HG03342 (cell line): ENCODE measurements around the gene MRPL57.
"Not testable (repeated sequence)": the region's sequence is repeated elsewhere in the genome, so short reads cannot be mapped to it uniquely, and the experiment has no call there.

Experiments used
- ATAC-seq: cut with Tn5 transposase; IDR thresholded peaks from one replicate; pipeline ENCODE4 v1.9.1; 2021; ENCODE audit warnings: mild to moderate bottlenecking, moderate library complexity; ENCODE audit not compliant: unreplicated experiment

MRPL57 gene

GRCh38 chr13:21186410-21186809 lies 10.0 kb downstream of the MRPL57 start:
- not testable (repeated sequence) for ATAC-seq

- ATAC-seq, result not testable (repeated sequence)
These were observed 18.3 kb downstream of the MRPL57 start for GRCh38 chr13:21194756-21195155.

- ATAC-seq, result not testable (repeated sequence)
These were observed 21.3 kb downstream of the MRPL57 start for GRCh38 chr13:21197606-21198225.

DNA sequence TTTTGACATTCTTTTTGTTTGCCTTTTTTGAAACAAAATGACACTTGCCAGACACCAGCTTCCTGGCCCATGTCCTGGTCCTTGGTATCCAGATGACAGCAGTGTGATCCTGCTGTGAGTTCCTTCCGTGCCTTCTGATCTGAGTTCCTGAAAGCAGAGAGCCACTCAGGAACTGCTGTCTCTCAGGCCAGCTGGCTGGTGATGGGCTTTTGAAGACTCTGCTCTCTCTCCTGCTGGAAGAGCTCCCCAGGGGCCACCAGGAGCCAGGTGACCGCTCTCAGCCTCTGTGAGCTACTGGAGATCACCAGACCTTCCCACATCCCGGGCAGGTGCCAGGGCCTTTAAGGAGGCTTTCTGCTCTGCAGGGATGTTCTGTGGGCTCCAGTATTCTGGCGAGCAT lies 21.9 kb downstream of the MRPL57 start:
- not testable (repeated sequence) for ATAC-seq

- not testable (repeated sequence) for ATAC-seq
These were observed 25.2 kb downstream of the MRPL57 start for GRCh38 chr13:21201456-21202190.

DNA sequence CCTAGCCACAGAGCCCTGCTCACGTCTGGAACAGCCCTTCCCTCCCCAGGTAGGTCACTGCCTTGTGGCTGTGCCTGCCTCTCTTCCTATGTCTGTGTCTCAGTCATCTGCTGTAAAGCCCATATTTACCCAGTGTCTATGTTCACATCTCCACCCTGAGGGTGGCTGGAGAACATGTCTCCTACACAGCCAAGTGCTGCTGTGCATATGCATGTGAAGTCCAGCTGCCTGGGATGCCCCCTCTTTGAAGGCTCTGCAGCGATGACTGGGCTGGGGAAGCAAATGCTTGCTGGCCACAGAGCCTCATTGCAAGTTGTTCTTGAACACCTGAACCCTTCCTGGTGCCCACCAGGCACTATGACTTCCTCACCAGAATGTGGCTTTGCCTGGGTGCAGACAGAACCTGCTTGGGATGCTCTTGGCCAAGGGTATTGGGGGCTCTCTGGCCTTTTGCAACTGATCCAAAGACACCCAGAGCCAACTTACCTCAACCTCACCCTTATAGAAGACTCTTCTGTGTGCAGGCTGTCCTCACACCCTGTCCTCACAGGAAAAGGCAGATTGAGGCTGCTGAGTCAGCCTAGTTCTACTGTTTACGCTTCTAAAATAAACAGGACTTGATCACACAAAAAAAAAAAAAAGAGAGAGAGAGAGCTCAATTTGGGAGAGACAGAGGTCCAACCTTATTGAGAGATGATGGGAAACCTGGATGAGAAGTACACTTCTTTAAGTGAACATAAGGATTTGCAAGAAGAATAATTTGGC lies 26.5 kb downstream of the MRPL57 start:
- no peak for ATAC-seq

GRCh38 chr13:21208652-21209154 lies 32.2 kb downstream of the MRPL57 start:
- ATAC-seq, result no peak

- no peak for ATAC-seq
These were observed 35.8 kb downstream of the MRPL57 start for GRCh38 chr13:21212138-21212775.

- not testable (repeated sequence) for ATAC-seq
These were observed 39.0 kb downstream of the MRPL57 start for GRCh38 chr13:21215419-21215818.

DNA sequence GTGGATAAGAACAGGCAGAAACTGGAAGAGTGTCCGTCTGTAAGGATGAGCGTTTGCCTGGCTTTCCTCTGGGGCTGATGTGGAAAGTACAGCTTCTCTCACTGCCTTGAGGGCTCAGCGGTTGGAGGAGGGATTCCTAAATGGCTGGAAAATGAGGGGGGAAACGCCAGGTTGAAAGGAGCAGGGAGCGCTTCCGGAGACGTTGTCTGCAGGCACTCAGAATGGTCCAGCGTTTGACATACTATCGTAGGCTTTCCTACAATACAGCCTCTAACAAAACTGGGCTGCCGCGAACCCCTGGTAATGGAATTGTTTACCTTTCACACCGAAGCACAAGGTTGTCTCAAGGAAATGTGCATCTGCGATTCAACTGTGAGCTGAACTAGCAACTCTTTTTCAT lies 39.9 kb downstream of the MRPL57 start:
- no peak for ATAC-seq

- ATAC-seq, result peak; percentile 93
These were observed 42.0 kb downstream of the MRPL57 start for GRCh38 chr13:21218351-21219035.

DNA sequence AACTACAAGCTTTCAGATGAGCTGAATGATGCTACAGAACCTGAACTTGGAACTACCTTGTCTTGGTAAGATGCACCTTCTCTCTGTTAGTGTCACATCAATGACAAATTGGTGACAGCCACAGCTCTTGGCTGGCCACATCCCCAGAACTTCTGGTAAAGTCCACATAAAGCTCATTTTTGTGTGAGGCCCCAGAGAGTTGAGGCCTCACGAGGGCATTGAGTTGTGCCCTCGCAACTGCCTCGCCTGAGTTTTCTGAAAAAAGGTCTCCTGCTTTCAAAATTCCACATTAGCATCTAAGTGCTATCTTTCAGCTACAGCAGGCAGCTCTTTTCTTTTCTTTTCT lies 42.6 kb downstream of the MRPL57 start:
- peak; percentile 45 for ATAC-seq

GRCh38 chr13:21219716-21220115 lies 43.3 kb downstream of the MRPL57 start:
- not testable (repeated sequence) for ATAC-seq

DNA sequence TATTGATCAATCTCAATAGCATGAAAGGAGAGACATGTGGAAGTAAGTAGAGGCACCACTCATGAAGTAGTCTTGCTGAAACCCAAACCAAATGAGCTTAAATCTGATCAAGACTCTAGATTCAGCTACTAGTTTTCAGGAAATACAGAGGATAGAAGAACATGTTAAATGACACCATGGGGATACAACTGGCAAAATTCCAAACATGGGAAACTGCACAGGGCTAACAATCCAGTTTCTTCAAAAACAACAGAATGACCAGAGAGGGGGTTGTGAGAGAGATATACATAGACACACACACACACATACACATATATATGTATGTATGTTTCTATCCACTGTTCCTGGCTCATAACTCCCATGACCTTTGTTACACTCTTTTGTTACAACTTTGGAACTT lies 44.8 kb downstream of the MRPL57 start:
- ATAC-seq, result no peak

- no peak for ATAC-seq
These were observed 48.6 kb downstream of the MRPL57 start for GRCh38 chr13:21225082-21225481.

DNA sequence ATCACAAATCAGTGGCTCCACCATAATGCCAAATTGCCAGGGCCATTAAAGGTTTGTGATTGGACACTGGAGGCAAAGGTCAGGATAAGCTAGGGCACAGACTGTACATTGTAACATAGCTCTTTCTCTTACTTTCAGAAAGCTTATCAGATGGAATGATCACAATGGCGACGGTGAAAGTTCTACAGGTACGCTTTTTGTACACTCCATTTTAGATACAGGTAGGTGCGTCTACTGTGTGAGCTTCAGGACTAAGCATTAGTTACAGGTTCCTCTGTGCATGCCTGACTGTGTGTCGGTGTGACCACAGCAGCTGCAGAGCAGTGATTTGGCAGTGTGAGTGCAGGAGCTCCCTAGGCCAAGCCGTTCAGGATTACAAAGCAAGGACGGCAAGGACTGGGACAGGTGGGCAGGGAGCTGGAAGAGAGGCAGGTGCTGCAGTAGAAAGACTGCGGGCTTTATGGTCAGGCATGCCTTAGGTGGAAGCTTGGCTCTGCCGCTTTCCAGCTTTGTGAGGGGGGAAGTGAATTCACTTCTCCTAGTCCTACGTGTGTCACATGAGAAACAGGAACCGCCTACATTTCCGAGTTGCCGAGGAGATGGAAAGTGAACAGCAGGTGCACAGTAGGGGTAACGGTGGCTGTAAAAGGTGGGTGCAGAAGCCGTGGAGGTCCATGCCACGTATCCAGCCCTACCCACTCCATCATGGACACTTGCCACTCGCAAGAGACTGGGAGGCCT lies 49.6 kb downstream of the MRPL57 start:
- ATAC-seq, result no peak

DNA sequence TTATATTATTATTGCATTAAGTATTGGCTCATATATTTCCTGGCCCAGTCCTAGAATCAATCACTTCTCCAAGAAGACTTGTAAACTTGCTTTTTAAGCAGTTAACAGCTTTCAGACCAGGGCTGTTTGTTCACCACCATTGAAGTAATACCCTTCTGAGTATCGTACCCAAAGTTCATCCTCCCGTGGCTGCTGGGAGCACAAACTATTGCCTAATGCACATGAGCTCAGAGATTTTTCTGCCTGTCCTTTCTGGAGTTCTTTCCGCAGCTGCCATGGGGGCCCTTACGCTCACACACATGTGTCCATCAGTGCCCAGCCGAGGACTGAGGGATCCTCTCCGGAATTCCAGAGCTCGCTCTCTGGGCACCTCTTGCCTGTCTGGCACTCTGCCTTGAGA lies 51.5 kb downstream of the MRPL57 start:
- no peak for ATAC-seq
